GM23338 (cell line): Measurements from ENCODE around the gene SMARCA2. TPM values are rescaled to one million over a fixed set of nuclear protein-coding genes. Genes with fewer than 3 reads are reported as not detected.
A peak's percentile ranks its signal among the peaks of the same experiment; 100 is the strongest.

Experiments
- ATAC-seq: fragments of 200-7000 bp; cut with Tn5 transposase; 3 replicates; pipeline ENCODE4 v1.9.1; 2020
- DNase-seq: peaks from one replicate; pipeline ENCODE4 v3.0.0-alpha.2; 2015; ENCODE audit warnings: low spot score
- H2AFZ ChIP-seq: fragments of 200-600 bp; sonication (generic); 2 replicates; pipeline ENCODE4 v1.8.0; 2016; ENCODE audit warnings: antibody characterized with exemption, mild to moderate bottlenecking, moderate library complexity
- H3F3A ChIP-seq: fragments of 200-600 bp; sonication (generic); replicated peaks from 2 replicates; pipeline ENCODE4 v1.8.0; 2017; ENCODE audit warnings: antibody characterized with exemption, mixed run types, low read depth
- H3K27ac ChIP-seq: fragments of 200-600 bp; sonication (generic); 2 replicates; pipeline ENCODE4 v1.6.1; 2016; ENCODE audit warnings: low read depth
- H3K27me3 ChIP-seq: fragments of 200-600 bp; sonication (generic); 2 replicates; pipeline ENCODE4 v1.8.0; 2016; ENCODE audit warnings: mild to moderate bottlenecking, mixed run types, moderate library complexity; ENCODE audit not compliant: insufficient read depth
- H3K36me3 ChIP-seq: fragments of 200-600 bp; sonication (generic); 2 replicates; pipeline ENCODE4 v1.8.0; 2016; ENCODE audit warnings: mild to moderate bottlenecking; ENCODE audit not compliant: insufficient read depth
- H3K4me1 ChIP-seq: fragments of 200-600 bp; sonication (generic); 2 replicates; pipeline ENCODE4 v1.8.0; 2016; ENCODE audit warnings: mild to moderate bottlenecking, moderate library complexity; ENCODE audit not compliant: insufficient read depth
- H3K4me2 ChIP-seq: fragments of 200-600 bp; sonication (generic); 2 replicates; pipeline ENCODE4 v1.7.1; 2017; ENCODE audit warnings: mixed run types
- H3K4me3 ChIP-seq: fragments of 200-600 bp; sonication (generic); 2 replicates; pipeline ENCODE4 v1.6.1; 2016; ENCODE audit warnings: mixed run types
- H3K79me2 ChIP-seq: fragments of 200-600 bp; sonication (generic); replicated peaks from 2 replicates; pipeline ENCODE4 v1.8.0; 2017; ENCODE audit warnings: mild to moderate bottlenecking; ENCODE audit not compliant: insufficient read depth
- H3K9me2 ChIP-seq: fragments of 200-600 bp; sonication (generic); 2 replicates; pipeline ENCODE4 v1.8.0; 2017; ENCODE audit not compliant: insufficient read depth
- H4K20me1 ChIP-seq: fragments of 200-600 bp; sonication (generic); replicated peaks from 2 replicates; pipeline ENCODE4 v1.8.0; 2017; ENCODE audit warnings: mild to moderate bottlenecking; ENCODE audit not compliant: insufficient read depth
- H3K27ac Mint-ChIP-seq: 2 replicates; pipeline ENCODE4 v1.8.0; 2020; ENCODE audit warnings: inconsistent platforms, mild to moderate bottlenecking, moderate library complexity, mixed read lengths
- H3K27me3 Mint-ChIP-seq: 3 replicates; pipeline ENCODE4 v1.8.0; 2022; ENCODE audit warnings: low read depth, mild to moderate bottlenecking, moderate library complexity, mixed read lengths, inconsistent platforms; ENCODE audit not compliant: insufficient read depth, poor library complexity
- H3K36me3 Mint-ChIP-seq: 3 replicates; pipeline ENCODE4 v1.8.0; 2021; ENCODE audit warnings: low read depth, mild to moderate bottlenecking, inconsistent platforms, moderate library complexity, mixed read lengths
- H3K4me1 Mint-ChIP-seq: 3 replicates; pipeline ENCODE4 v1.8.0; 2020; ENCODE audit warnings: mild to moderate bottlenecking, inconsistent platforms, mixed read lengths
- H3K4me3 Mint-ChIP-seq: 3 replicates; pipeline ENCODE4 v1.8.0; 2021; ENCODE audit warnings: moderate library complexity, mild to moderate bottlenecking, inconsistent platforms, mixed read lengths
- H3K9me3 Mint-ChIP-seq: 3 replicates; pipeline ENCODE4 v1.8.0; 2020; ENCODE audit warnings: moderate library complexity, mild to moderate bottlenecking, inconsistent platforms, mixed read lengths
- CREB1 ChIP-seq: fragments of 250-450 bp; sonication (Bioruptor Pico); IDR thresholded peaks from 2 replicates; pipeline ENCODE4 v1.5.0; 2020; ENCODE audit warnings: low read depth, mild to moderate bottlenecking, moderate library complexity
- CTCF ChIP-seq, 2 experiments: fragments of 200-600 bp in 1 of 2; sonication (generic) in 1 of 2; conservative IDR thresholded peaks; 2 replicates each; pipeline versions ENCODE4 v1.5.1 to v1.6.1; 2016 to 2017; ENCODE audit warnings: antibody characterized with exemption in 2 of 2, low read depth in 2 of 2, mild to moderate bottlenecking in 2 of 2, moderate library complexity in 1 of 2
- ETS1 ChIP-seq: IDR thresholded peaks from 2 replicates; pipeline ENCODE4 v1.6.1; 2016; ENCODE audit warnings: antibody characterized with exemption
- EZH2 ChIP-seq: fragments of 200-600 bp; sonication (generic); IDR thresholded peaks from one replicate; pipeline ENCODE4 v1.8.0; 2017; ENCODE audit warnings: antibody characterized with exemption, mild to moderate bottlenecking, low read depth; ENCODE audit not compliant: unreplicated experiment
- EZH2phosphoT487 ChIP-seq: fragments of 200-600 bp; sonication (generic); IDR thresholded peaks from one replicate; pipeline ENCODE4 v1.8.1; 2018; ENCODE audit warnings: antibody characterized with exemption; ENCODE audit not compliant: unreplicated experiment
- NANOG ChIP-seq: IDR thresholded peaks from 2 replicates; pipeline ENCODE4 v1.6.1; 2016; ENCODE audit warnings: antibody characterized with exemption, borderline replicate concordance
- POLR2AphosphoS5 ChIP-seq: IDR thresholded peaks from 2 replicates; pipeline ENCODE4 v1.6.1; 2016; ENCODE audit warnings: antibody characterized with exemption, low read depth
- STAT1 ChIP-seq: IDR thresholded peaks from one replicate; pipeline ENCODE4 v1.6.1; 2016; ENCODE audit warnings: antibody characterized with exemption; ENCODE audit not compliant: unreplicated experiment
- ZNF114 ChIP-seq: fragments of 250-450 bp; sonication (Bioruptor Pico); IDR thresholded peaks from 2 replicates; pipeline ENCODE4 v1.5.0; 2020; ENCODE audit warnings: mild to moderate bottlenecking, moderate library complexity
- ZNF331 ChIP-seq: fragments of 250-450 bp; sonication (Bioruptor Pico); IDR thresholded peaks from 2 replicates; pipeline ENCODE4 v1.5.0; 2020; ENCODE audit warnings: low read depth, mild to moderate bottlenecking, moderate library complexity
- ZNF462 ChIP-seq: fragments of 250-450 bp; sonication (Bioruptor Pico); IDR thresholded peaks from 2 replicates; pipeline ENCODE4 v1.5.0; 2020; ENCODE audit warnings: mild to moderate bottlenecking, moderate library complexity
- polyA plus RNA-seq: library from polyadenylated mRNA; unstranded; fragments of >200 nt; fragmentation: Nextera tagmentation; extraction: Ambion mirVana; gene quantifications from 2 replicates; pipeline ENCODE4 v1.2.1, GENCODE V29; 2016
- total RNA-seq: library from RNA; depleted of rRNA; stranded (reverse); fragments of >200 nt; shearing (Covaris generic); gene quantifications from 2 replicates; pipeline ENCODE4 v1.2.3, GENCODE V29; 2014

SMARCA2 gene
- total and polyA plus RNA-seq, 2 experiments from 2014 or later, result 21.7 to 21.9 TPM

DNA sequence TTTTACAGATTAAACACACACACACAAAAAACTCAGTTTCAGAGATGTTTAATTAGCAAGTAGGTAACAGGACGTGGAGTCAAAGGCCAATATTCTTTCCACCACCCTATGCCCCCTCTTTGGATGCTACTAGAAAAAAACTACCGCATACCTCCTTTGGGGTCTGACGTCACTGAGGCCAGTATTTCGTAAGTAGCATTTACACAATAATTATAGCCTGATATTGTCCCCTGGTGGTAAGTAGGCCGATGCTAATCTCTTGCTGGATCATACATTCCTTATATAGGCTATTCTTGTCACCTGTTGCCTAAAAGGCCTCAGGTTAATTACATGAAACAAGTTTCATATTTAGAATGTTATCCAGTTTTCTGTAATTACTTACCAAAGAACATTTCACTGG, 21.0 kb upstream of the SMARCA2 start:
- Histone ChIP-seq H3K36me3 (no peaks in the 10 kb centered on the region), H3F3A (no peaks in the 10 kb centered on the region), H3K9me2 (no peaks in the 10 kb centered on the region), H3K27ac (peak overlapping the region; percentile 4; the same call in 1 of the 2 replicates), H3K79me2 (no peaks in the 10 kb centered on the region), H3K27me3 (no peaks in the 10 kb centered on the region), H3K4me2 (peak overlapping the region; percentile 2), H2AFZ (no peak overlapping the region), H3K4me3 (no peak overlapping the region), H3K4me1 (peaks cover 33% of the 10 kb centered on the region), H4K20me1 (no peaks in the 10 kb centered on the region)
- H3K27ac Mint-ChIP-seq, result no peak overlapping the region
- TF ChIP-seq CREB1 (peak; percentile 36; the same call in 1 of the 2 replicates), EZH2 (no peak), NANOG (no peak), ZNF114 (CRISPR knock-in tag) (no peak)
- no peak overlapping the region for H3K4me3 Mint-ChIP-seq
- DNase-seq (peak; percentile 9), ATAC-seq (no peak)
- H3K9me3 Mint-ChIP-seq, result no peaks in the 10 kb centered on the region
- H3K4me1 Mint-ChIP-seq, result peaks cover 49% of the 10 kb centered on the region
- no peaks in the 10 kb centered on the region for H3K27me3 Mint-ChIP-seq
- H3K36me3 Mint-ChIP-seq, result no peaks in the 10 kb centered on the region

DNA sequence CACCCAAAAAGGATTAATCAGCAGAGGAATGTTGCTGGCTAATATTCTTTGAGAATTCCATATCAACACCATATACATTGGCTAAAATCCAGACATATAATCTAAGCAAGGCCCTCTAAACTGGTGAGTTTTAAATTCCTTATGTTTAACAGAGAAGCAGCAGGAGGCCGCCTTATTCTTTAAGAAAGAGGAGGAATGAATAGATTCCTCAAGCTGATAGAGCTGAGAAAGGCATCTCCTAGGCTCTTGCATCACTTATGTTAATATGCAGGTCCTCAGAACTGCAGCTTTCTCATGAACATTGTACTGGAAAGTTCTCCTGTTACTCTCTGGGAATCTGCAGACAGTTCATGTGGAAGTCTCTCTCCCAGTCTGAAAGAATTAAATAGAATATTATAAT, 20.1 kb upstream of the SMARCA2 start:
- Histone ChIP-seq H3K27ac (peak overlapping the region; percentile 40; the same call in 1 of the 2 replicates), H3K36me3 (no peaks in the 10 kb centered on the region), H2AFZ (no peak overlapping the region), H3F3A (no peaks in the 10 kb centered on the region), H4K20me1 (no peaks in the 10 kb centered on the region), H3K27me3 (no peaks in the 10 kb centered on the region), H3K4me3 (no peak overlapping the region), H3K79me2 (no peaks in the 10 kb centered on the region), H3K9me2 (no peaks in the 10 kb centered on the region), H3K4me1 (peaks cover 33% of the 10 kb centered on the region), H3K4me2 (peak overlapping the region; percentile 12)
- Mint-ChIP-seq H3K36me3 (no peaks in the 10 kb centered on the region), H3K4me3 (no peak overlapping the region), H3K4me1 (peaks cover 49% of the 10 kb centered on the region), H3K27me3 (no peaks in the 10 kb centered on the region), H3K9me3 (no peaks in the 10 kb centered on the region), H3K27ac (peak overlapping the region; percentile 58)
- DNase-seq, result peak; percentile 93
- peak; percentile 91 for ATAC-seq
- TF ChIP-seq CREB1 (no peak; the same call in 1 of the 2 replicates), POLR2AphosphoS5 (no peak), ZNF114 (CRISPR knock-in tag) (no peak), ZNF462 (CRISPR knock-in tag) (peak; percentile 95), ETS1 (no peak), EZH2phosphoT487 (no peak), ZNF331 (no peak), EZH2 (no peak), STAT1 (no peak), NANOG (0 out of 2 replicates have a peak, but pooled peaks have one; percentile 15), CTCF (conservative IDR thresholded peaks at IDR 0.05; ENCODE audit: low read depth in 2 of 2) (no peak)
